HCT116 (cell line): ENCODE results near the gene PURA. TPM values are rescaled to one million over a fixed set of nuclear protein-coding genes. Genes with fewer than 3 reads are reported as not detected.

Experiments used
- ATAC-seq: fragments of 200-7000 bp; cut with Tn5 transposase; 2 replicates; pipeline ENCODE4 v1.9.1; 2020; ENCODE audit warnings: mild to moderate bottlenecking, moderate library complexity
- BruUV-seq: library from RNA; stranded (reverse); fragments of 400-500 nt; replicated peaks from 2 replicates; lab custom pipeline; 2021; lab: Mats Ljungman, UMichigan
- CTCF ChIA-PET: fragments of 300-600 bp; sonication (Branson Sonifier 250); formaldehyde crosslinking; loops from one replicate; lab custom pipeline; 2021; ENCODE audit warnings: antibody characterized with exemption; lab: Charles Lee
- POLR2A ChIA-PET: fragments of 300-600, 350-600 bp; sonication (Branson Sonifier 250); formaldehyde crosslinking; loops from one replicate; lab custom pipeline; 2021; ENCODE audit warnings: antibody characterized with exemption; lab: Charles Lee
- RAD21 ChIA-PET, 2 experiments: fragments of 300-600 bp; sonication (Branson Sonifier 250); formaldehyde crosslinking; loops; one replicate each; lab custom pipeline; 2023; ENCODE audit warnings: low total read pairs in 2 of 2; ENCODE audit not compliant: uncharacterized antibody in 2 of 2, unreplicated experiment in 2 of 2, low non-redundant PET in 1 of 2; lab: Charles Lee
- DNase-seq: peaks from one replicate; pipeline ENCODE4 v3.0.0-alpha.2; 2010; ENCODE audit warnings: low read depth, low spot score
- H2AFZ ChIP-seq: fragments of 200-600 bp; shearing (Covaris generic), sonication (generic); 2 replicates; pipeline ENCODE4 v1.6.1; 2017; ENCODE audit warnings: low read depth, mixed run types, mixed read lengths, antibody characterized with exemption, low read length; ENCODE audit not compliant: poor library complexity, severe bottlenecking
- H3K27ac ChIP-seq: 2 replicates; pipeline ENCODE4 v1.5.1; 2012; ENCODE audit warnings: low read depth, low read length
- H3K27me3 ChIP-seq: fragments of 200-600 bp; sonication (generic); 2 replicates; pipeline ENCODE4 v1.6.1; 2016; ENCODE audit warnings: mixed run types, low read length, mixed read lengths; ENCODE audit not compliant: insufficient read depth
- H3K36me3 ChIP-seq, 2 experiments: fragments of 200-500 bp in 1 of 2; fragments of 200-600 bp in 1 of 2; sonication (Bioruptor generic) in 1 of 2; sonication (generic) in 1 of 2; 2 replicates each; pipeline versions ENCODE4 v1.5.1 to v1.6.1; 2014 to 2016; ENCODE audit warnings: low read length in 2 of 2, inconsistent platforms in 1 of 2, mixed read lengths in 1 of 2, mixed run types in 1 of 2; ENCODE audit not compliant: insufficient read depth in 2 of 2, control insufficient read depth in 1 of 2
- H3K4me1 ChIP-seq, 2 experiments: fragments of 200-600 bp in 1 of 2; sonication (generic) in 1 of 2; 2 replicates each; pipeline versions ENCODE4 v1.5.1 to v1.6.1; 2012 to 2017; ENCODE audit warnings: low read length in 2 of 2, inconsistent platforms in 1 of 2, mild to moderate bottlenecking in 1 of 2, mixed read lengths in 1 of 2, mixed run types in 1 of 2, moderate library complexity in 1 of 2; ENCODE audit not compliant: insufficient read depth in 2 of 2, control insufficient read depth in 1 of 2
- H3K4me2 ChIP-seq: fragments of 200-600 bp; sonication (generic); 2 replicates; pipeline ENCODE4 v1.6.1; 2017; ENCODE audit warnings: mixed run types, low read length, mixed read lengths
- H3K4me3 ChIP-seq, 2 experiments: fragments of 200-600 bp in 1 of 2; sonication (generic) in 1 of 2; replicated peaks in 1 of 2; 2 replicates each; pipeline ENCODE4 v1.5.1; 2011 to 2016; ENCODE audit warnings: low read length in 2 of 2, control low read depth in 1 of 2, low read depth in 1 of 2, mild to moderate bottlenecking in 1 of 2, mixed read lengths in 1 of 2, mixed run types in 1 of 2
- H3K79me2 ChIP-seq: fragments of 200-600 bp; sonication (generic); 2 replicates; pipeline ENCODE4 v1.6.1; 2017; ENCODE audit warnings: mild to moderate bottlenecking, mixed run types, low read length, moderate library complexity, mixed read lengths; ENCODE audit not compliant: insufficient read depth
- H3K9ac ChIP-seq: fragments of 200-600 bp; sonication (generic); 2 replicates; pipeline ENCODE4 v1.6.1; 2016; ENCODE audit warnings: low read length, mixed read lengths
- H3K9me2 ChIP-seq: fragments of 200-600 bp; sonication (generic), shearing (Covaris generic); 2 replicates; pipeline ENCODE4 v1.6.1; 2017; ENCODE audit warnings: mixed run types, mild to moderate bottlenecking, moderate library complexity; ENCODE audit not compliant: insufficient read depth
- H3K9me3 ChIP-seq, 2 experiments: fragments of 200-500 bp in 1 of 2; fragments of 200-600 bp in 1 of 2; sonication (Bioruptor generic) in 1 of 2; sonication (generic) in 1 of 2; 2 replicates each; pipeline ENCODE4 v1.6.1; 2014 to 2017; ENCODE audit warnings: low read length in 2 of 2, mixed read lengths in 2 of 2, inconsistent platforms in 1 of 2, low read depth in 1 of 2, mild to moderate bottlenecking in 1 of 2, mixed run types in 1 of 2, moderate library complexity in 1 of 2; ENCODE audit not compliant: control insufficient read depth in 1 of 2, insufficient read depth in 1 of 2
- H4K20me1 ChIP-seq: fragments of 200-600 bp; sonication (generic), shearing (Covaris generic); 2 replicates; pipeline ENCODE4 v1.6.1; 2017; ENCODE audit warnings: mixed run types, mild to moderate bottlenecking, moderate library complexity; ENCODE audit not compliant: insufficient read depth
- ATF3 ChIP-seq: IDR thresholded peaks from 2 replicates; pipeline ENCODE4 v1.6.1; 2012
- CEBPB ChIP-seq: IDR thresholded peaks from 2 replicates; pipeline ENCODE4 v1.6.1; 2012; ENCODE audit warnings: low read depth
- CTCF ChIP-seq, 3 experiments: fragments of 200-600 bp in 1 of 3; sonication (generic) in 1 of 3; IDR thresholded peaks in 2 of 3; conservative IDR thresholded peaks in 1 of 3; 2 replicates each; pipeline ENCODE4 v1.5.1; 2012 to 2017; ENCODE audit warnings: low read depth in 2 of 3, low read length in 2 of 3, antibody characterized with exemption in 1 of 3, borderline replicate concordance in 1 of 3, control low read depth in 1 of 3, mild to moderate bottlenecking in 1 of 3, mixed read lengths in 1 of 3, mixed run types in 1 of 3, moderate library complexity in 1 of 3; ENCODE audit not compliant: insufficient read depth in 1 of 3
- JUND ChIP-seq: IDR thresholded peaks from 2 replicates; pipeline ENCODE4 v1.6.1; 2012
- POLR2A ChIP-seq: IDR thresholded peaks from 2 replicates; pipeline ENCODE4 v1.7.0; 2011; ENCODE audit warnings: borderline replicate concordance; ENCODE audit not compliant: insufficient read depth, insufficient read length; ENCODE audit errors: extremely low read depth
- RAD21 ChIP-seq: IDR thresholded peaks from 2 replicates; pipeline ENCODE4 v1.6.1; 2012; ENCODE audit warnings: low read depth, mild to moderate bottlenecking
- SRF ChIP-seq: IDR thresholded peaks from 2 replicates; pipeline ENCODE4 v1.6.1; 2012; ENCODE audit warnings: low read depth
- TCF7L2 ChIP-seq: IDR thresholded peaks from 2 replicates; pipeline ENCODE4 v1.7.0; 2011; ENCODE audit warnings: borderline replicate concordance, inconsistent platforms; ENCODE audit not compliant: insufficient read depth, insufficient read length; ENCODE audit errors: extremely low read depth
- intact Hi-C: fragments of 100-400 bp; cut with micrococcal nuclease; formaldehyde crosslinking; loops from 2 replicates; pipeline ENCODE4 v1.10.0; 2022
- total RNA-seq: library from RNA; stranded (reverse); gene quantifications from one replicate; pipeline ENCODE4 v1.2.1, GENCODE V29; 2021; ENCODE audit not compliant: unreplicated experiment
- TF ChIP-seq, protein P1 (sequence below): IDR thresholded peaks from 2 replicates; pipeline ENCODE4 v1.6.1; 2012; ENCODE audit warnings: low read depth

Gene PURA
- total RNA-seq, 1 experiment from 2014 or later: 15.2 TPM

DNA sequence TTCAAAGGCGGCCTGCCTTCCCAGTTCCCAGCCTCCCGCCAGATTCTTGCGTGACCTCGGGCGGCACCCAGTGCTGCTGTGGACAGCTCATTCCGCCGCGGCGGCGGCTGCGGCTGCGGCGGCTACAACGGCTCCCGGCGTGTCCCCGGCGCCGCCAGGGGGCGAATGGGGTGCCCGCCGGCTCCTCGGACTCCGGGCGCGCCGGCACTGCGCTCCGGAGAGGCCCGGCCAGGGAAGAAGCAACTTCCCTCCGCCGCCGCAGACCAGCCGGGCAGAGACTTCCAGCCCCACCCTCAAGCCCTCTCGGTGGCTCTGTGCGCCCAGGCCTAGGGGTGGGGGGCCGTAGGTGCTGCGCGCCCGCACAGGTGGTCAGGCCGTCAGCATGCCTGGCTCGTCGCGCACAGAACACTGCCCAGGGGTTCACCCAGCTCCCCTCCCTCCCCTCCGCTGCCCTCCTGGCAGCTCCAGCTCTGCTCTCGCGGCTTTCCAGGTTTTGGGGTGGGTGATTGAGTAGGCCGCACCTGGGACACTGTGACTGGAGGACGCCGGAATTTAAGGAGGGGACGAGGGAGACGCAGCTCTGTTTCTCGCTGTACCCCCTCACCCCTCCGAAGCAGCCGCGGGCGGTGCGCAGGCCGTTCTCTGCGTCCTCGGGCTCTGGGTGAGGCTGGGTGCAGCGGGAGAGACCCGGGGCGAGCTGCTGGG, 32.1 kb downstream of the PURA start:
- ChIA-PET CTCF (interaction anchor here (0.7 to 3.2 kb wide), 14 partner anchors 9 to 206 kb away, joined by 3 to 20 read pairs (median 4); no protein-coding TSS in a partner anchor), RAD21 (interaction anchor here in 1 of 2 experiments (1.0 kb wide), 1 partner anchor 73 kb away, joined by 3 read pairs; no protein-coding TSS in a partner anchor), POLR2A (interaction anchor here (1.2 kb wide), 1 partner anchor 39 kb away, joined by 3 read pairs; no protein-coding TSS in a partner anchor)
- Histone ChIP-seq H3K9me3 (no peaks in the 10 kb centered on the region), H3K27me3 (no peaks in the 10 kb centered on the region), H2AFZ (no peak overlapping the region), H3K4me1 (peaks cover 4 to 19% of the 10 kb centered on the region in 2 experiments; a peak in 3 of 4 replicates), H3K9me2 (no peaks in the 10 kb centered on the region), H3K4me3 (peak overlapping the region; percentile 11 to 35; a peak in 3 of 4 replicates), H3K79me2 (no peaks in the 10 kb centered on the region), H4K20me1 (no peaks in the 10 kb centered on the region), H3K36me3 (no peaks in the 10 kb centered on the region), H3K4me2 (peak overlapping the region; percentile 73), H3K9ac (0 out of 2 replicates have a peak overlapping the region, but pooled peaks have one; percentile 20), H3K27ac (no peak overlapping the region)
- peak; percentile 36 for TF ChIP-seq TCF7L2
- TF ChIP-seq JUND: no peak
- TF ChIP-seq RAD21: peak; percentile 35
- TF ChIP-seq, protein P1, sequence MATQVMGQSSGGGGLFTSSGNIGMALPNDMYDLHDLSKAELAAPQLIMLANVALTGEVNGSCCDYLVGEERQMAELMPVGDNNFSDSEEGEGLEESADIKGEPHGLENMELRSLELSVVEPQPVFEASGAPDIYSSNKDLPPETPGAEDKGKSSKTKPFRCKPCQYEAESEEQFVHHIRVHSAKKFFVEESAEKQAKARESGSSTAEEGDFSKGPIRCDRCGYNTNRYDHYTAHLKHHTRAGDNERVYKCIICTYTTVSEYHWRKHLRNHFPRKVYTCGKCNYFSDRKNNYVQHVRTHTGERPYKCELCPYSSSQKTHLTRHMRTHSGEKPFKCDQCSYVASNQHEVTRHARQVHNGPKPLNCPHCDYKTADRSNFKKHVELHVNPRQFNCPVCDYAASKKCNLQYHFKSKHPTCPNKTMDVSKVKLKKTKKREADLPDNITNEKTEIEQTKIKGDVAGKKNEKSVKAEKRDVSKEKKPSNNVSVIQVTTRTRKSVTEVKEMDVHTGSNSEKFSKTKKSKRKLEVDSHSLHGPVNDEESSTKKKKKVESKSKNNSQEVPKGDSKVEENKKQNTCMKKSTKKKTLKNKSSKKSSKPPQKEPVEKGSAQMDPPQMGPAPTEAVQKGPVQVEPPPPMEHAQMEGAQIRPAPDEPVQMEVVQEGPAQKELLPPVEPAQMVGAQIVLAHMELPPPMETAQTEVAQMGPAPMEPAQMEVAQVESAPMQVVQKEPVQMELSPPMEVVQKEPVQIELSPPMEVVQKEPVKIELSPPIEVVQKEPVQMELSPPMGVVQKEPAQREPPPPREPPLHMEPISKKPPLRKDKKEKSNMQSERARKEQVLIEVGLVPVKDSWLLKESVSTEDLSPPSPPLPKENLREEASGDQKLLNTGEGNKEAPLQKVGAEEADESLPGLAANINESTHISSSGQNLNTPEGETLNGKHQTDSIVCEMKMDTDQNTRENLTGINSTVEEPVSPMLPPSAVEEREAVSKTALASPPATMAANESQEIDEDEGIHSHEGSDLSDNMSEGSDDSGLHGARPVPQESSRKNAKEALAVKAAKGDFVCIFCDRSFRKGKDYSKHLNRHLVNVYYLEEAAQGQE: no peak; the same call in 1 of the 2 replicates
- TF ChIP-seq SRF: no peak
- TF ChIP-seq POLR2A: no peak
- peak; percentile 35 to 63 (median 59); a peak in 5 of 6 replicates for TF ChIP-seq CTCF (IDR thresholded peaks at IDR 0.05 in 2 of 3, conservative IDR thresholded peaks at IDR 0.05 in 1 of 3; ENCODE audit: borderline replicate concordance in 1 of 3, insufficient read depth in 1 of 3, low read depth in 2 of 3, low read length in 2 of 3)
- TF ChIP-seq ATF3: no peak
- TF ChIP-seq CEBPB: no peak
- ATAC-seq (peak; percentile 83), DNase-seq (no peak)
- intact Hi-C loops: no loop called here
- no TSS peak for BruUV-seq
